SKM-1 (cell line): ENCODE results near the gene SCRT2.
"Not testable (repeated sequence)": the region's sequence is repeated elsewhere in the genome, so short reads cannot be mapped to it uniquely, and the experiment has no call there.

Experiments
- DNase-seq: peaks from one replicate; lab custom pipeline; 2025; ENCODE audit not compliant: unreplicated experiment; lab: John Stamatoyannopoulos, UW

Gene SCRT2

GRCh38 chr20:675453-676314 lies at the start of gene SCRT2:
SCRT2 (minus strand) TSS chr20:675802; CDS start chr20:675601, 201 bp downstream.
- DNase-seq, result no peak

- DNase-seq, result not testable (repeated sequence)
These were observed 49.2 kb upstream of the SCRT2 start for GRCh38 chr20:724797-725196.

GRCh38 chr20:723756-724155 lies 48.2 kb upstream of the SCRT2 start:
- DNase-seq, result no peak

GRCh38 chr20:722822-723644 lies 47.4 kb upstream of the SCRT2 start:
- no peak for DNase-seq

GRCh38 chr20:721876-722275 lies 46.3 kb upstream of the SCRT2 start:
- no peak for DNase-seq

GRCh38 chr20:719816-720215 lies 44.2 kb upstream of the SCRT2 start:
- DNase-seq, result no peak

DNA sequence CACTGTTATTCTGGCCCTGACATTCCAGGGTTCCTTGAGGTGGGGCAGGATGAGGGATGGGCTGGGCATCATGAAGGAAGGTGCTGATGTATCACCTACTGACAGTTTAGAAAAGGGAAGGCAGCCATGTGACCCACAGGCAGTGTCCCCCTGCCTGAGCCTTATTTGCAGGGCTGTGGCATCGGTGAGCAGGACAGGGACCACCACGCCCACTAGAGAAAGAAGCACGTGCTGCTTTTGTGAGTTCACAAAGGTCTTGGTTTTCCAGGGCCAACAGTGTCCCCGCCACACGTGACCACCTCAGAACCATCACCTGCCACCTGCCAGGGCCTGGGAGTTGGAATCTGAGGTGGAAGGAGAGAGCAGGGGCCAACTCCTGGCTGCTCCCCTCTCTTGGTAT lies 43.5 kb upstream of the SCRT2 start:
- no peak for DNase-seq

- DNase-seq, result no peak
These were observed 42.2 kb upstream of the SCRT2 start for GRCh38 chr20:717832-718231.

DNA sequence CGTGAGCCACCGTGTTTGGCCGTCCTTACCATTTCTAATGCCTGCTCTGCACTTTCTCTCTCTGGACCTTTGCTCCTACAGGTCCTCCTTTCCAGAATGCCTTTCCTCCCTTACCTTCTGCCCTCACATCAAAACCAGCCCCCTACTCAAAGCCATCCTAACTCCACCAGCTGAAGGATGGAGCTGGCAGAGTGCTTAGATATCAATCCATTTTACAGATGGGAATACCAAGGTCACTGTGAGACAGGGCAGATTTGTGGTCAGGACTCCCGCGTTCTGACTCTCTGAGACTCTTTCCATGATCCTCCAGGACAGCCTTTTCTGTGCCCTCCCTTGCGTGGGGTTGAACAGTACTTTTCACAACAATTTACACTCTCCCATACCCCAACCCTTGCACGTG lies 41.7 kb upstream of the SCRT2 start:
- no peak for DNase-seq

DNA sequence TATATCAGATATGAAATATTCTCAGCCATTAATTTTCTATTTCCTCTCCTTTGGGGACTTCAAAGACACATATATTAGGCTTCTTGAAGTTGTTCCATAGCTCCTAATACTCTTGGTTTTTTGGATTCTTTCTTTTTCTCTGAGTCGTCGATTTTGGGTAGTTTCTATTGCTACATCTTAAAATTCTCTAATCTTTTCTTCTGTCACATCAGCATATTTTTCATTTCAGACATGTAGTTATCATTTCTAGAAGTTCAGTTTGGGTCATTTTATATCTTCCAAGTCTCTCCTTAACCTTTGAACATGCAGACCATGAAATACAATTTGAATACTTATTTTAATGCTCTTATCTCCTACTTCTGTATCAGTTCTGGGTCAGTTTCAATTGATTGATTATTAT lies 38.9 kb upstream of the SCRT2 start:
- DNase-seq, result no peak

DNA sequence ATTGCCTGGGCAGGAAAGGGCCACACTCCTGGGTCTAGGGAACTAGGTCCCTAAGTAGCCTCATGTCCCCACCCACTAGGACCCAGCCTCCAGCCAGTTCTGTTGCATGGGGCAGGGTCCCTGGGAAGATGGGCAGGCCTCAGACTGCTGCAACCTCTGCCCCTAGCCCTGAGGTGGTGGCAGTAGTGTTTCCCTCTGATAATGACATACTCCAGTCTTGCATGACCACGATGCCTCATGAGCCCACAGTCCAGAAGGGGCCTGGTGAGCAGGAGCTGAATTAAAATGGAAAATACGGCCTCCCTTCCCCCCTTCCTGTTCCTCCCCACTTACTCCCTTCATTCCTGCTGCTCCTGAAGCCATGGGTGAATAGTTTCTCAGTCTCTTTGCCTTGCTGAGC lies 36.0 kb upstream of the SCRT2 start:
- no peak for DNase-seq

DNA sequence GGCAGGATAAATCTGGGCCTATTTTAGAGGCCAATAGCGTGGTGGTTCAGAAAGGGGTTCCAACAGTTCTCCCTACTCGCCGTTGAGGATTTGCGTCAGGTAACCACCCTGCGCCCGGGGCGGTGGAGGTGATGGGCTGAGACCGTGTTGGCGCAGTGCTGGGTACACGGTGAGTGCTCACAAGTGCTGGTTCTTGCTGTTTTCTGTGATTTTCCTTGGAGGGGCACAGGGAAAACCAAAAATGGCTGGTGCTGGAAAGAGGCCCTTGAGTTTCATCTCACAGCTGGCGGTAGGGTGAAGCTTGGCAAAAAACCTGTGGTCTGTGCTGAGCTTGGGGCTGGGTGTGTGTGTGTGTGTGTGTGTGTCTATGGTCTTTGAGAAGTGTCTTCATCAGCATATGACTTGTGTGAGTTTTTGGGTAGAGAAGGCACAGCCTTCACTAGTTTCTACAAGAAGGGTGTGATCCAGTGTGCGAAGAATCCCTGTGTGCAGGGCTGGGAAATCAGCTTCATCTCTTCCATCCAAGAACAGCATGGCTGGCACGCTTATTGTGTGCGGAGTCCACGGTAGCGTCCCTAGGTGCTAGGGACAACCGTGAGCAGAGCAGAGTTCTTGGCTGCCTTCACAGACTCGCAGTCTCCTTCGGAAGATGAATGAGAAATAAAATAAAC lies 35.3 kb upstream of the SCRT2 start:
- DNase-seq, result no peak

GRCh38 chr20:709991-710779 lies 34.6 kb upstream of the SCRT2 start:
- no peak for DNase-seq

- DNase-seq, result no peak
These were observed 33.8 kb upstream of the SCRT2 start for GRCh38 chr20:709423-709822.

DNA sequence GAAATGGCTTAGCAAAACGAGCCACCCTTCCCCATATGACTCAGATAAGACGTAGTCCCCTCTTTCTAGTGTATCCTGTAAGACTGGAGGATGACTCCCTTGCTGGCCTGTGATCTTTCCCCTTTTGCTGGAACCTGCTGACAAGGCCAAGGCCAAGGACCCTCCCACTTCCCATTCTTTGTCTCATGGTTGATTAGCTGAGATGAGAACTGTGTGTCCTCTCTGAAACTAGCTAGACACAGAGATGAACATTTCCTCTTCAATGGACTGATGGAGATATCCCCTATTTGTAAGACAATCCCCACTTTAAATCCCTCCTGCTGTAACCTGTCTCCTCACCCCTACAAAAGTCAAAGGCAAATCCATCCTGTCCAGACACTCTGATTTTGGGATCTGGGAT lies 33.4 kb upstream of the SCRT2 start:
- no peak for DNase-seq

DNA sequence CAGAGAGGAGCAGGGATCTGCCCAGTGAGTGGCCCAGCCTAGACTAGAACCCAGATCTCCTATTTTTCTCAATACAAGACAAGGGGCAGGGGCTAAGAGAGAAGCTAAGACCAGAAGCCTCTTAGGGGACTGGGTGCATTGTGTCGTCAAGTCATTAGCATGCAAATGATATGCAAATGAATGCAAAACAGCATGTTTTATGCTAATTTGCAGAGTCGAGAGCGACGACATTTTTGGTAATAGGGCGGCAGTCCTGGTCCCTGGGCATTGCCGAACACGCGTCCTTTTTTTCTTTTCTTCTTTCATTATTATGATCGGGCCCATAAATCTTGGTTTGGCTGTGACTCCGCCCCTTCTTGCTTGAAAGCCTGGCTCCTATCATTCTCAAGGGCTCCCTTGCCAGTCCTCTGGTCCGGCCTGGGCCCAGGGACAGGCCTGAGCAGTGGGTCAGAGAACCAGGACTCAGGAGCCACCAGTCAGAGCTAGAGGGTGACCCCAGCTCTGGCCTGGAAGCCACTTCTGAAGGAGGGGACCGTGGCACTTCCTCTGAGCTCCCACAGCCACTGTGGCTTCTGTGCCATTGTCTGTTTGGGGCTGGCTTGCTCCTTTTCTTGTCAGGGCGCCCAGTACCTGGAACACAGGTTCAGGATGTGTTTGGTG lies 32.0 kb upstream of the SCRT2 start:
- no peak for DNase-seq

- DNase-seq, result no peak
These were observed 30.8 kb upstream of the SCRT2 start for GRCh38 chr20:706366-706885.

DNA sequence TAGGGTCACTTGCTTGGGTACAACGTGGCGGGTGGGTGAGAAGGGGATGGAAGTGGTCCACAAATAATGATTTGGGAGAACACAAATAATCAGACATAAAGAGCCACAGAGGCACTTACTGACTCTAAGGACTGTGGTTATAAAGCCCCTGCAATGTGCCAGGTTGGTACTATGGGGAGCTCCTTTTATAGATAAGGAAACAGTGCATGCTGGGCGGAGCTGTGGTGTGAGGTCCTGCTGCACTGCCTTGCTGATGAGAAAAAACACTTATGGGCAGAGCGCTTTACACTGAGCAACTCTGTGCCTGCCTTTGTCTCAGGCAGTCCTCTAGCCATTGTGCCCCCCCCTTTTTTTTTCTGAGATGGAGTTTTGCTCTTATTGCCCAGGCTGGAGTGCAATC lies 29.1 kb upstream of the SCRT2 start:
- no peak for DNase-seq

- no peak for DNase-seq
These were observed 27.8 kb upstream of the SCRT2 start for GRCh38 chr20:703426-703825.

DNA sequence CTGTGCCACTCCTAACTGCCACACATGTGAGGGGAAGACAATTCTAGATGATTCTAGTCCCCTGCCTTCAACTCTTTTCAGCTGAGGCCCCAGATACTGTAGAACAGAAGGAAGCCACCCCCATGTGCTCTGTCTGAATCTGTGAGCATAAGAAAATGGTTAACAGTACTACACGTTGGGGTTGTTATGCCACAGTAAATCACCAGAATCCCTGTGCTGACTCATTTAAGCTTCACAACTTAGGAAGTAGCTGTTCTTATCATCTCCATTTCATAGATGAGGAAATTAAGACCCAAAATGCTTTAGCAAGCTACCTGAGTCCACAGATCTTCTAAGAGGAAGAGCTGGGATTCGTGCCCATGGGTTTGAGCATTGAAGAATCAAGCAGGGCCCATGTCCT lies 27.4 kb upstream of the SCRT2 start:
- DNase-seq, result no peak
